Neural cell (in vitro differentiated cells): ENCODE data around the gene SSR4. TPM values are rescaled to one million over a fixed set of nuclear protein-coding genes. Genes with fewer than 3 reads are reported as not detected.

ENCODE experiments used
- H2AFZ ChIP-seq: fragments of 200-600, 300-800 bp; sonication (generic), shearing (Covaris generic); 2 replicates; pipeline ENCODE4 v1.6.0; 2014; ENCODE audit warnings: low read depth, mild to moderate bottlenecking, antibody characterized with exemption, low read length, moderate library complexity
- H3F3A ChIP-seq: fragments of 200-600 bp; shearing (Covaris generic); 2 replicates; pipeline ENCODE4 v1.6.1; 2016; ENCODE audit warnings: mild to moderate bottlenecking, moderate library complexity, mixed read lengths, antibody characterized with exemption, low read length; ENCODE audit not compliant: insufficient read depth, poor library complexity, severe bottlenecking
- H3K27ac ChIP-seq: fragments of 200-600, 300-800 bp; sonication (generic), shearing (Covaris generic); 2 replicates; pipeline ENCODE4 v1.5.1; 2014; ENCODE audit warnings: mild to moderate bottlenecking, low read length, moderate library complexity
- H3K27me3 ChIP-seq: fragments of 300-800, 200-600 bp; sonication (generic), shearing (Covaris generic); 2 replicates; pipeline ENCODE4 v1.6.0; 2014; ENCODE audit warnings: mild to moderate bottlenecking, low read depth, low read length, moderate library complexity; ENCODE audit not compliant: insufficient read depth
- H3K36me3 ChIP-seq: fragments of 300-800, 200-600 bp; sonication (generic), shearing (Covaris generic); 2 replicates; pipeline ENCODE4 v1.5.1; 2014; ENCODE audit warnings: mild to moderate bottlenecking, antibody characterized with exemption, low read length, moderate library complexity; ENCODE audit not compliant: insufficient read depth
- H3K4me2 ChIP-seq: fragments of 300-800, 200-600 bp; sonication (generic), shearing (Covaris generic); 2 replicates; pipeline ENCODE4 v1.6.0; 2014; ENCODE audit warnings: mild to moderate bottlenecking, low read length
- H3K4me3 ChIP-seq: fragments of 300-800, 200-600 bp; sonication (generic), shearing (Covaris generic); 2 replicates; pipeline ENCODE4 v1.5.1; 2014; ENCODE audit warnings: mild to moderate bottlenecking, low read length, moderate library complexity
- H3K79me2 ChIP-seq: fragments of 200-600 bp; shearing (Covaris generic); replicated peaks from 2 replicates; pipeline ENCODE4 v1.6.0; 2014; ENCODE audit warnings: mild to moderate bottlenecking, low read length, moderate library complexity; ENCODE audit not compliant: insufficient read depth
- H3K9ac ChIP-seq: fragments of 300-800, 200-600 bp; sonication (generic), shearing (Covaris generic); 2 replicates; pipeline ENCODE4 v1.6.1; 2016; ENCODE audit warnings: mild to moderate bottlenecking, low read length, mixed read lengths
- H3K9me2 ChIP-seq: fragments of 200-600 bp; shearing (Covaris generic); 2 replicates; pipeline ENCODE4 v1.6.1; 2016; ENCODE audit warnings: mild to moderate bottlenecking, low read length, mixed read lengths; ENCODE audit not compliant: insufficient read depth
- H3K9me3 ChIP-seq: fragments of 200-600, 300-800 bp; sonication (generic), shearing (Covaris generic); 2 replicates; pipeline ENCODE4 v1.6.1; 2016; ENCODE audit warnings: mild to moderate bottlenecking, mixed run types, low read length, moderate library complexity, mixed read lengths
- H4K20me1 ChIP-seq: fragments of 200-600 bp; shearing (Covaris generic); 2 replicates; pipeline ENCODE4 v1.6.1; 2016; ENCODE audit warnings: mild to moderate bottlenecking, mixed run types; ENCODE audit not compliant: insufficient read depth
- EP300 ChIP-seq: fragments of 450-650 bp; conservative IDR thresholded peaks from 2 replicates; pipeline ENCODE4 v1.6.1; 2014; ENCODE audit warnings: antibody characterized with exemption, mild to moderate bottlenecking, moderate library complexity; ENCODE audit not compliant: poor library complexity, severe bottlenecking
- EZH2 ChIP-seq: fragments of 200-600, 300-800 bp; shearing (Covaris generic), sonication (generic); IDR thresholded peaks from 2 replicates; pipeline ENCODE4 v1.6.1; 2014; ENCODE audit warnings: antibody characterized with exemption, low read length, borderline replicate concordance, mild to moderate bottlenecking; ENCODE audit not compliant: insufficient read depth, poor library complexity, severe bottlenecking
- MXI1 ChIP-seq: fragments of 450-650 bp; conservative IDR thresholded peaks from 2 replicates; pipeline ENCODE4 v1.6.1; 2014; ENCODE audit warnings: antibody characterized with exemption, mild to moderate bottlenecking; ENCODE audit not compliant: poor library complexity, severe bottlenecking
- POLR2AphosphoS5 ChIP-seq: IDR thresholded peaks from 2 replicates; pipeline ENCODE4 v1.6.1; 2012
- RAD21 ChIP-seq: fragments of 450-650 bp; conservative IDR thresholded peaks from 2 replicates; pipeline ENCODE4 v1.6.1; 2014; ENCODE audit warnings: antibody characterized with exemption, mild to moderate bottlenecking, moderate library complexity
- REST ChIP-seq: IDR thresholded peaks from 2 replicates; pipeline ENCODE4 v1.6.1; 2012; ENCODE audit warnings: borderline replicate concordance
- SMC3 ChIP-seq: fragments of 450-650 bp; conservative IDR thresholded peaks from 2 replicates; pipeline ENCODE4 v1.6.1; 2014; ENCODE audit warnings: antibody characterized with exemption, mild to moderate bottlenecking, moderate library complexity; ENCODE audit not compliant: poor library complexity
- TAF1 ChIP-seq: IDR thresholded peaks from 2 replicates; pipeline ENCODE4 v1.6.1; 2012; ENCODE audit warnings: low read depth
- polyA plus RNA-seq: library from polyadenylated mRNA; depleted of rRNA; stranded (reverse); fragments of >200 nt; gene quantifications from 2 replicates; pipeline ENCODE4 v1.2.3, GENCODE V29; 2014
- TF ChIP-seq, protein P1 (sequence below): fragments of 450-650 bp; IDR thresholded peaks from 2 replicates; pipeline ENCODE4 v1.5.1; 2014; ENCODE audit warnings: antibody characterized with exemption, mild to moderate bottlenecking, moderate library complexity; ENCODE audit not compliant: poor library complexity, severe bottlenecking

SSR4 gene
- polyA plus RNA-seq, 1 donor from 2014 or later, result 186 TPM

DNA sequence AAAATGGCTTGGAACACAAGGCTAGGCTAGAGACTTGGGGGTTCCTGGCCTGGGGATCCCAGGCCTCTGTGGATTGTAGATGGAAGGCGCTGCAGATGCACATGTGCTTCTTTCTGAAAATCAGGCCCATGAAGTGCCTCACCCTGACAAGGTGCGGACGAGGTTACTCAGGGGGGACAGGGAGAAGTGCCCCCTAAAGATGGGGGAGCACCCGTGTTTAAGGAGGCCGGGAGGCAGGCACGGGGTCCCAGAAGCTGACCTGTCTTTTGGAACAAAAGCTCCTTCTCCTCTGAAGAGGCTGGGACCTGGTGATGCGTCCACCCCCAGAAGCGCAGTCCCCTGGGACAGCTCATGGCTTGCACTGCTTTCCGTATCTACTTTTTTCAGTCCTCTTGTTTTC is 33.4 kb downstream of the SSR4 start:
- Histone ChIP-seq H4K20me1 (no peaks in the 10 kb centered on the region), H3K27me3 (no peaks in the 10 kb centered on the region), H3K9ac (peak overlapping the region; percentile 91), H3K4me3 (peak overlapping the region; percentile 81), H3K27ac (peak overlapping the region; percentile 88), H3K36me3 (no peaks in the 10 kb centered on the region), H3K4me2 (peak overlapping the region; percentile 39), H3K9me3 (no peaks in the 10 kb centered on the region), H3K9me2 (no peaks in the 10 kb centered on the region), H3F3A (no peaks in the 10 kb centered on the region), H2AFZ (no peak overlapping the region), H3K79me2 (peaks cover 44% of the 10 kb centered on the region)
- TF ChIP-seq POLR2AphosphoS5, result no peak
- TF ChIP-seq TAF1, result no peak
- TF ChIP-seq SMC3, result no peak

DNA sequence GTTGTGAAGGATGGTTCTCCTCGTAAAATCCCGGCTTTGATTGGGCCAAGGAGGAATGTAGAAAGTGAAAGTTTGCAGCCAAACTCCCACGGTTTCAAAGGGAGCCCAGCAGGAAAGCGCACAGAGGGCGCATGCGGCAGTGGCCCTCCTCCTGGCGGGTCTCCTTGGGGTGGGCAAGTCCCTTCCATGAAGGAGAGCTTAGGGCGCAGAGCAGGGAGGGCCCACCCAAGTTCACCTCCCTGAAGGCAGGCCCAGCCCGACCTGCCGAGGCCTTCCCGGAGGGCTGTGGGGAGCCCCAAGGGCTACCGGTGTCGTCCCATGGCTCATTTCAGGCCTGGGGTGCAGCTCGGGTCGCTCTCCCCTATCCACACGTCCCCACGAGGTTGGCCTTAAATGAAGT is 33.8 kb downstream of the SSR4 start:
- no peaks in the 10 kb centered on the region for H3K27me3 ChIP-seq
- peak overlapping the region; percentile 39 for H3K4me2 ChIP-seq
- H3K36me3 ChIP-seq, result no peaks in the 10 kb centered on the region
- H3K9ac ChIP-seq, result peak overlapping the region; percentile 91
- no peaks in the 10 kb centered on the region for H4K20me1 ChIP-seq
- TF ChIP-seq MXI1 (peak; percentile 15), POLR2AphosphoS5 (no peak)
- H3K27ac ChIP-seq, result peak overlapping the region; percentile 88
- no peaks in the 10 kb centered on the region for H3F3A ChIP-seq
- no peaks in the 10 kb centered on the region for H3K9me2 ChIP-seq
- no peak overlapping the region for H2AFZ ChIP-seq
- peak overlapping the region; percentile 81 for H3K4me3 ChIP-seq
- peaks cover 43% of the 10 kb centered on the region for H3K79me2 ChIP-seq
- H3K9me3 ChIP-seq, result no peaks in the 10 kb centered on the region

DNA sequence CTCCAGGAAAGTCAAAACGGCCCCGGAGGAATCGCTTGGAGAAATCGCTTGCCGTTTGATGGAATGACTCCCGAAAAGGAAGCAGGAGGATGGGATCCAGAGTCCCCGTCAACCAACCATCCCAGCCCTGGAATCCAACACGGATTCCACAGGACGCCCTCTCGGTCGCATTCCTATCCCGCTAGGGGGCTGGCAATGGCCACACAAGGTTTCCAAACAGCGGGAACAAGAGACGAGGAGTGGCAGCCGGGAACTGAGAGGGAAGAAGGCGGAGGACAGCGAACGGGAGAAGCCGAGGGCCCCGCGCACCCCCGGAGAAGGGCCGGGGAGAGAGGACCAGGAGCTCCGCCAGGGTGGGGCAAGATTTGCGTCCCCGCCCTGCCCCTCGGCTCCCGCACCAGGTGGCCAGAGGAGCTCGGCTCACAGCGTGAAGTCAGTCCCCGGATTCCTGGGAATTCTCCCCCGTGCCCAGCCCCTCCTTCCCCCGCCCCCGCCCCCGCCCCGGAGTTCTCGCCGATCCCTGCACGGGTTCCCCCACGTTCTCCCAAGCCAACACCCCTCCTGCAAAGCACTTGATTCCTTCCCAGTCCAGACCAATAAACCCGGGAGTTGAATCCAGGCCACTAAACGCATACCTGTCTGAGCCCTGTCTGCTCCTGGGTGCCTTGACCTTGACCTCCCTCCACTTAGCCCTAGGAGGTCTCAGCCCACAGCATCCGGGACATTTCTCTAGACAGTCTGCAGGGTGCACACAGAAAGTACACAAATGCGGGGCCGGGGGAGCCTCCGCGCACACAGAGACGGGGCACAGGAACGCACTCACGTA is 34.5 kb downstream of the SSR4 start:
- Histone ChIP-seq H3K9me2 (no peaks in the 10 kb centered on the region), H3F3A (no peaks in the 10 kb centered on the region), H3K36me3 (no peaks in the 10 kb centered on the region), H3K9ac (peak overlapping the region; percentile 91), H3K4me2 (peak overlapping the region; percentile 39), H2AFZ (no peak overlapping the region), H3K27ac (peak overlapping the region; percentile 88), H4K20me1 (no peaks in the 10 kb centered on the region), H3K4me3 (peak overlapping the region; percentile 81), H3K27me3 (no peaks in the 10 kb centered on the region), H3K9me3 (no peaks in the 10 kb centered on the region), H3K79me2 (peaks cover 38% of the 10 kb centered on the region)
- TF ChIP-seq, protein P1, sequence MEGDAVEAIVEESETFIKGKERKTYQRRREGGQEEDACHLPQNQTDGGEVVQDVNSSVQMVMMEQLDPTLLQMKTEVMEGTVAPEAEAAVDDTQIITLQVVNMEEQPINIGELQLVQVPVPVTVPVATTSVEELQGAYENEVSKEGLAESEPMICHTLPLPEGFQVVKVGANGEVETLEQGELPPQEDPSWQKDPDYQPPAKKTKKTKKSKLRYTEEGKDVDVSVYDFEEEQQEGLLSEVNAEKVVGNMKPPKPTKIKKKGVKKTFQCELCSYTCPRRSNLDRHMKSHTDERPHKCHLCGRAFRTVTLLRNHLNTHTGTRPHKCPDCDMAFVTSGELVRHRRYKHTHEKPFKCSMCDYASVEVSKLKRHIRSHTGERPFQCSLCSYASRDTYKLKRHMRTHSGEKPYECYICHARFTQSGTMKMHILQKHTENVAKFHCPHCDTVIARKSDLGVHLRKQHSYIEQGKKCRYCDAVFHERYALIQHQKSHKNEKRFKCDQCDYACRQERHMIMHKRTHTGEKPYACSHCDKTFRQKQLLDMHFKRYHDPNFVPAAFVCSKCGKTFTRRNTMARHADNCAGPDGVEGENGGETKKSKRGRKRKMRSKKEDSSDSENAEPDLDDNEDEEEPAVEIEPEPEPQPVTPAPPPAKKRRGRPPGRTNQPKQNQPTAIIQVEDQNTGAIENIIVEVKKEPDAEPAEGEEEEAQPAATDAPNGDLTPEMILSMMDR, result peak; percentile 22
- TF ChIP-seq POLR2AphosphoS5, result no peak
- peak; percentile 60 for TF ChIP-seq REST
- no peak for TF ChIP-seq MXI1
- TF ChIP-seq SMC3, result peak; percentile 26
- no peak for TF ChIP-seq EP300
- TF ChIP-seq EZH2, result no peak
- peak; percentile 34 for TF ChIP-seq TAF1
- TF ChIP-seq RAD21, result peak; percentile 42
